ENCODE measurements around the gene BST1. TPM values are rescaled to one million over a fixed set of nuclear protein-coding genes. Genes with fewer than 3 reads are reported as not detected.

The BST1 gene
- total and polyA plus RNA-seq, 10 of the 15 experiments (the other 5 are each of a cell fraction or from before 2014, with no cell fraction given): 0.04 to 0.42 (median 0.11) TPM; not detected in 1

- TF ChIP-seq ZBTB40 (IDR thresholded peaks at IDR 0.05; ENCODE audit: borderline replicate concordance) (no peak), EP300 (IDR thresholded peaks at IDR 0.05; ENCODE audit: borderline replicate concordance in 1 of 2, control insufficient read depth in 1 of 2, low read depth in 2 of 2, low read length in 2 of 2) (no peak), TBL1XR1 (IDR thresholded peaks at IDR 0.05; ENCODE audit: low read depth, low read length) (no peak), ZNF622 (IDR thresholded peaks at IDR 0.05) (no peak), ZBTB4 (CRISPR knock-in tag; IDR thresholded peaks at IDR 0.05) (no peak), MEF2A (IDR thresholded peaks at IDR 0.05; ENCODE audit: insufficient read depth, low read depth, low read length) (no peak), SMARCA5 (IDR thresholded peaks at IDR 0.05) (no peak)
Measured at GRCh38 chr4:15674926-15675325, 27.9 kb upstream of the BST1 start (continued).
